Mesendoderm (in vitro differentiated cells): ENCODE results near the gene INPP5B.
A peak's percentile ranks its signal among the peaks of the same experiment; 100 is the strongest.

Source experiments
- DNase-seq: peaks from one replicate; pipeline ENCODE4 v3.0.0; 2013
- H2AK5ac ChIP-seq: 2 replicates; pipeline ENCODE4 v1.6.1; 2013; ENCODE audit warnings: low read length, inconsistent platforms
- H2BK120ac ChIP-seq: 2 replicates; pipeline ENCODE4 v1.6.1; 2013; ENCODE audit warnings: low read depth, mild to moderate bottlenecking, low read length, moderate library complexity, mixed read lengths
- H2BK15ac ChIP-seq: replicated peaks from 2 replicates; pipeline ENCODE4 v1.6.1; 2013; ENCODE audit warnings: low read depth, mild to moderate bottlenecking, moderate library complexity
- H2BK5ac ChIP-seq: 2 replicates; pipeline ENCODE4 v1.6.1; 2013; ENCODE audit warnings: low read length, inconsistent platforms
- H3K18ac ChIP-seq: 2 replicates; pipeline ENCODE4 v1.6.1; 2013; ENCODE audit warnings: mild to moderate bottlenecking, low read length, mixed read lengths
- H3K23ac ChIP-seq: one replicate; pipeline ENCODE4 v1.6.1; 2013; ENCODE audit warnings: low read length
- H3K27ac ChIP-seq: 2 replicates; pipeline ENCODE4 v1.5.1; 2013; ENCODE audit warnings: low read depth, mild to moderate bottlenecking, inconsistent platforms, low read length, moderate library complexity
- H3K27me3 ChIP-seq: 2 replicates; pipeline ENCODE4 v1.6.1; 2013; ENCODE audit warnings: low read length, control low read depth, mild to moderate bottlenecking, inconsistent platforms; ENCODE audit not compliant: insufficient read depth, poor library complexity
- H3K36me3 ChIP-seq: 2 replicates; pipeline ENCODE4 v1.6.1; 2013; ENCODE audit warnings: low read length, inconsistent platforms; ENCODE audit not compliant: control insufficient read depth, insufficient read depth
- H3K4ac ChIP-seq: one replicate; pipeline ENCODE4 v1.6.1; 2013; ENCODE audit warnings: low read depth, mild to moderate bottlenecking, low read length, moderate library complexity
- H3K4me1 ChIP-seq: 2 replicates; pipeline ENCODE4 v1.6.1; 2013; ENCODE audit warnings: low read depth, low read length, inconsistent platforms; ENCODE audit not compliant: control insufficient read depth
- H3K4me2 ChIP-seq: 2 replicates; pipeline ENCODE4 v1.6.1; 2013; ENCODE audit warnings: low read length
- H3K4me3 ChIP-seq: 2 replicates; pipeline ENCODE4 v1.5.1; 2013; ENCODE audit warnings: mild to moderate bottlenecking, low read length
- H3K56ac ChIP-seq: one replicate; pipeline ENCODE4 v1.6.1; 2013; ENCODE audit warnings: low read length
- H3K79me1 ChIP-seq: 2 replicates; pipeline ENCODE4 v1.6.1; 2013; ENCODE audit warnings: low read length, inconsistent platforms
- H3K79me2 ChIP-seq: 2 replicates; pipeline ENCODE4 v1.6.1; 2013; ENCODE audit warnings: mild to moderate bottlenecking, low read length; ENCODE audit not compliant: control insufficient read depth, insufficient read depth
- H3K9ac ChIP-seq: 2 replicates; pipeline ENCODE4 v1.6.1; 2013; ENCODE audit warnings: low read length, inconsistent platforms
- H4K5ac ChIP-seq: one replicate; pipeline ENCODE4 v1.6.1; 2013; ENCODE audit warnings: low read length
- H4K8ac ChIP-seq: one replicate; pipeline ENCODE4 v1.6.1; 2013; ENCODE audit warnings: low read depth, mild to moderate bottlenecking, control low read depth, low read length, moderate library complexity
- WGBS: extraction: QIAGEN DNeasy Blood & Tissue Kit; methylation state at CpG from one replicate; pipeline ENCODE4 v1.1.7; 2013; ENCODE audit warnings: low lambda C conversion rate, missing lambda C conversion rate; ENCODE audit not compliant: insufficient coverage; ENCODE audit errors: extremely low coverage; 5-methylcytosine and 5-hydroxymethylcytosine counted together

INPP5B gene

DNA sequence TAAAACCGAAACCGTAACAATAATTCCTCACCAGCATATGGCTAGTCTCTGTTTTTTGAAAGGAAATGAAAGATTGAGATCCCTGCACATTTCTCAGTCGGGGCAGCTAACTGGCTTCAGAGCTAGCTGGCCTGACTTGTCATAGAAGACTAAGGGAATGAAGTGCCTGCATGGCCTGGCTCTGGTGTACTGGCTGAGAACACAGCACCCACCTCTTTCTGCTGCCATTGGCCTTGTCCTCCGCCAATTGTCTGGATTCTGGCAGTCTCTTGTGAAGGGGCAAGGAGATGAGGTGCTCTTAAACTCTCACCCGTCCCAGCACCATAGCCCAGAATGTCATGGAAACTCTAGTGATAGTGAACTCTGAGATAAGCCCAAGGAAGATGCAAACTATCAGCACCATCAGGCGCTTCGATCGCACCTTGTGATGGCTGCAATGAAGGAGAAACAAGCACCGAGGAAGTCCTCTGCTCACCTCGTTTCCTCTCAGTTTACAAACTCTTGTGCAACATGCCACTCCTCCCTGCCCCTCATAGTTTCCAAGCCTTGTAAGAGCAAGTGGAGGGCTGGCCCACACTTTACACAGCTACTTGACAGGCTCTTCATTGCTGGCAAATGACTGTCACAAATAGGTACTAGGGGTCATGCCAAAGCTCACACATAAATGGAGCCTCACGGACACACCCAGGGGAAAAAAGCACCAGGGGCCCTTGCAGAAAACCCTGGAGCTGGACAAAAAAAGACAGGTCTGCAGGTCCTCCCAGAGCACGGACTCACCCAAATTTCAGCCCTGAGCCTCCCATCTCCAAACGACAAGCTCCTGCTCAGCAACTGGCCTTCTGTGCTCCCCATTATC, 16.4 kb downstream of the INPP5B start:
- Histone ChIP-seq H2BK120ac (no peak overlapping the region), H3K4me1 (peaks cover 5% of the 10 kb centered on the region), H3K4me2 (peak overlapping the region; percentile 94), H3K36me3 (no peaks in the 10 kb centered on the region), H4K5ac (no peak overlapping the region), H3K9ac (peak overlapping the region; percentile 68), H3K27me3 (no peaks in the 10 kb centered on the region), H4K8ac (no peak overlapping the region), H3K4ac (no peak overlapping the region), H2AK5ac (no peak overlapping the region), H3K23ac (no peak overlapping the region), H3K79me1 (peaks cover 7% of the 10 kb centered on the region), H3K4me3 (peak overlapping the region; percentile 73), H3K18ac (no peak overlapping the region), H3K56ac (peak overlapping the region; percentile 87), H3K27ac (no peak overlapping the region), H3K79me2 (peaks cover 2% of the 10 kb centered on the region), H2BK5ac (no peak overlapping the region), H2BK15ac (no peak overlapping the region)
- no peak for DNase-seq
- no CpG with 5 or more reads among the region's 13 CpGs for WGBS

DNA sequence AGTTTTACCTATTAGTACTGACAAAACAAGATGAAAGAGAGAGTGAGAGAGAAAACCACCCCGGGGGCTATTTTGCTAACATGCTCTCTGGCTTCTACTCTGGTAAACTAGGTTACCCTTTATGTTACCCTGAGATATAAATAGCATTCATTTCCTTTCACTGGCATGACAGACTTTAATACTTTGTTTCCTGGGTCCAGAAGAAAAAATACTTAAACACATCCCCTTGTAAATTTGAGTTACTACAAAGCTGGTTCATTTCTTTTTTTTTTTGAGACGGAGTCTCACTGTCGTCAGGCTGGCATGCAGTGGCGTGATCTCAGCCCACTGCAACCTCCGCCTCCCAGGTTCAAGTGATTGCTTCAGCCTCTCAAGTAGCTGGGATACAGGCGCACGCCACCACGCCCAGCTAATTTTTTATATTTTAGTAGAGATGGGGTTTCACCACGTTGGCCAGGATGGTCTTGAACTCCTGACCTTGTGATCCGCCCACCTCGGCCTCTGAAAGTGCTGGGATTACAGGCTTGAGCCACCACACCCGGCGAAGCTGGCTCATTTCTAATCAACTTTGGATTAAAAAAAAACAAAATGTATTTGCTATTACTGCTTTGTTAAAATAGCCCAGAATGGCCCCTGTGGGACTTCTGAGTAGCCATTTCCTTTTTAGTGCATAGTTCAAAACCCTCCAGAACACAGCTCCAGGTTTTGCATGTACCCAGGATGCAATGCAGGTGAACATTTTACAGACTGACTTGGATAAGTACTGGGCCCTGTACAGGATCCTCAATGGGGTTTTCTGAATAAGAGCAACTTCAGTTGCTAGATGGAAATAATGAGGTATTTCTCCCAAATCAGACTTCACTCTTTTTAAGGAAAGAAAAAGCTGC, 20.6 kb downstream of the INPP5B start:
- Histone ChIP-seq H3K27ac (no peak overlapping the region), H3K36me3 (no peaks in the 10 kb centered on the region), H2BK5ac (no peak overlapping the region), H3K79me1 (peaks cover 9% of the 10 kb centered on the region), H4K5ac (no peak overlapping the region), H3K27me3 (no peaks in the 10 kb centered on the region), H2BK15ac (no peak overlapping the region), H3K4ac (no peak overlapping the region), H2AK5ac (no peak overlapping the region), H3K23ac (no peak overlapping the region), H3K9ac (no peak overlapping the region), H3K18ac (no peak overlapping the region), H3K56ac (no peak overlapping the region), H4K8ac (no peak overlapping the region), H3K4me2 (no peak overlapping the region), H3K4me3 (no peak overlapping the region), H2BK120ac (no peak overlapping the region), H3K79me2 (peaks cover 2% of the 10 kb centered on the region), H3K4me1 (peaks cover 5% of the 10 kb centered on the region)
- no peak for DNase-seq
- WGBS, result no CpG with 5 or more reads among the region's 13 CpGs

DNA sequence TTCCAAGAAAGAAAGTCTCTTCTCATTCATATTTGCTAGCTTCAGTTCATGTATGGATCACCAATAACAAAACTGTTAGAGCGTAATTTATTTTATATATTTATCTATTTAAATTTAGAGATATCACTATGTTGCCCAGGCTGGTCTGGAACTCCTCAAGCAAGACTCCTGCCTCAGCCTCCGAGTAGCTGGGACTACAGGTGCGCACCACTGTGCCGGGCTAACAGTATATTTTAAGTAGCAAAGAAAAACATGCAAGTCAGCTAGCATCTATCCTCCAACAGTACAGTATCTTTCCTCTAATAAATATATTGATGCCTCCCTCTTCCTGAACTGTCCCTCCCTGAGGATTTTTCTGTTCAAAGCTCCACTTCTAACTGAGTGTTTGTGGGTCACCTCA, 21.5 kb downstream of the INPP5B start:
- H3K56ac ChIP-seq, result no peak overlapping the region
- no peak overlapping the region for H3K9ac ChIP-seq
- no peaks in the 10 kb centered on the region for H3K79me2 ChIP-seq
- no peak overlapping the region for H3K4me2 ChIP-seq
- no peaks in the 10 kb centered on the region for H3K36me3 ChIP-seq
- no peak overlapping the region for H3K18ac ChIP-seq
- DNase-seq, result no peak
- peaks cover 2% of the 10 kb centered on the region for H3K79me1 ChIP-seq
- H3K4me3 ChIP-seq, result no peak overlapping the region
- no peak overlapping the region for H2BK15ac ChIP-seq
- no peak overlapping the region for H3K23ac ChIP-seq
- H3K27ac ChIP-seq, result no peak overlapping the region
- H3K4me1 ChIP-seq, result no peaks in the 10 kb centered on the region
- H4K8ac ChIP-seq, result no peak overlapping the region
- no peaks in the 10 kb centered on the region for H3K27me3 ChIP-seq
- no peak overlapping the region for H4K5ac ChIP-seq
- no peak overlapping the region for H2BK5ac ChIP-seq
- H2AK5ac ChIP-seq, result no peak overlapping the region
- no peak overlapping the region for H2BK120ac ChIP-seq
- H3K4ac ChIP-seq, result no peak overlapping the region
- no CpG with 5 or more reads among the region's 4 CpGs for whole genome bisulfite sequencing

DNA sequence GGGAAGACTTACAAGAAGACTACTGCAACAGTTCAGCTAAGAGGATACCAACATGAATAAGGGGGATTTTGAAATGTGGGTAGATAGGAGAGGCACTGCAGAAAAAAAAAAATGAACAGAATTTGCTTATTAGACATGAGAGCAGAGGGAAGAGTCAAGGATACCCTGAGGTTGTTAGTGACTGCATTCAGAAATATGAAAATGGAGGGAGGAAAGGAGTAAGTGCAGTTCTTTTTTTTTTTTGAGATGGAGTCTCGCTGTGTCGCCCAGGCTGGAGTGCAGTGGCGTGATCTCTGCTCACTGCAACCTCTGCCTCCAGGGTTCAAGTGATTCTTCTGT, 23.3 kb downstream of the INPP5B start:
- Histone ChIP-seq H3K79me2 (no peaks in the 10 kb centered on the region), H3K27me3 (no peaks in the 10 kb centered on the region), H3K4ac (no peak overlapping the region), H2BK5ac (no peak overlapping the region), H3K4me1 (no peaks in the 10 kb centered on the region), H3K4me2 (no peak overlapping the region), H4K5ac (no peak overlapping the region), H3K23ac (no peak overlapping the region), H3K36me3 (no peaks in the 10 kb centered on the region), H2BK15ac (no peak overlapping the region), H2BK120ac (no peak overlapping the region), H3K27ac (no peak overlapping the region), H3K4me3 (no peak overlapping the region), H3K9ac (no peak overlapping the region), H4K8ac (no peak overlapping the region), H2AK5ac (no peak overlapping the region), H3K79me1 (peaks cover 7% of the 10 kb centered on the region), H3K56ac (no peak overlapping the region), H3K18ac (no peak overlapping the region)
- no CpG with 5 or more reads among the region's 3 CpGs for WGBS
- no peak for DNase-seq

DNA sequence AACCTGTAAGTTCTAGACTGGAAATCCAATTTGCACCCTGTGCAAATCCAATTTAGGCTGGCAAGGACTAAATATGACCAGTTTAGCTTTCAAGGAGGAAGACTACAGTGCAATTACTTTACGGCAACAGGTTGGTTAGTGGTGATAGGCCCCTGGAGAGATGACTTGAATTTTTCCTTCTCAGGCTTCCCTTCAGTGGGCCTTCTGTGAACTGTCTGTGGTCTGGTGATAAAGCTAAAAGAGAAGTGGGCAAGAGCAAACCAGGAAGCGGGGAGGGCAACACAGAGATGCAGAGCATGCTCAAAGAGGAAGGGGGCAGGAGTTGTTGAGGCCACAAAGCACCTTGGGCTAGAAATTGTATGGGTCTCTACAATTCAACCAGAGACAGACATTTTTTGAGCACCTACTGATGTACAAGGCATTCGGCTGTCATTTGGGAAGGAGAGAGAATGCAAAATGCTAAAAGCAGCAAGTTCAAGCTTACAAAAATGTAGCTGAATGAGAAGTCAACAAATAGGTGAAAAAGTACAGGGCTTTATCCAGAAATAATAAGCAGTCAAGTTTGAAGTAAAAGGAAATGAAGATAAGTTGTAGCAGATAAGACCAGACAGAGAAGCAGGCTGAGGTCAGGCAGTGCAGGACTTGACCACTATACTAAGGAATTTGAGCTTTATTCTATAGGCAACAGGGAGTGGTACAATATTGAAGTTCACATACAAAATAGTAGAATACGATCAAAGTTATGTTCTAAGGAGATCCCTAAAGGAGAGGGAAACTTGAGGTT, 23.9 kb downstream of the INPP5B start:
- Histone ChIP-seq H3K79me2 (no peaks in the 10 kb centered on the region), H3K4me2 (no peak overlapping the region), H2AK5ac (no peak overlapping the region), H4K5ac (no peak overlapping the region), H3K36me3 (no peaks in the 10 kb centered on the region), H3K4me3 (no peak overlapping the region), H3K23ac (no peak overlapping the region), H3K18ac (no peak overlapping the region), H3K56ac (no peak overlapping the region), H3K4me1 (no peaks in the 10 kb centered on the region), H4K8ac (no peak overlapping the region), H3K79me1 (peaks cover 10% of the 10 kb centered on the region), H3K27me3 (no peaks in the 10 kb centered on the region), H2BK120ac (no peak overlapping the region), H3K9ac (no peak overlapping the region), H2BK15ac (no peak overlapping the region), H3K27ac (no peak overlapping the region), H3K4ac (no peak overlapping the region), H2BK5ac (no peak overlapping the region)
- no CpG with 5 or more reads among the region's 4 CpGs for WGBS
- DNase-seq, result no peak
